Measurements from ENCODE around the gene COQ6. TPM values are rescaled to one million over a fixed set of nuclear protein-coding genes. Genes with fewer than 3 reads are reported as not detected.

Gene COQ6
- total RNA-seq (2022; extraction: Qiagen RNA extraction; ENCODE audit: low read depth) = 25.8 to 28.3 TPM (median 26.5 TPM) in 5 replicates

GRCh38 chr14:73949752-73950734, at the start of gene COQ6, which contains the start of gene FAM161B:
Gene COQ6 (plus strand): TSS chr14:73950302. CDS start chr14:73950333, 31 bp downstream.
Gene FAM161B (minus strand): TSS chr14:73950094. CDS start chr14:73950026, 68 bp downstream.

Other genes with a start within 250 kb of the COQ6 start
- 55.7 to 62.5 TPM (median 59.4 TPM) in 5 replicates for gene PNMA1, start 235.9 kb upstream of the COQ6 start, total RNA-seq (2022; extraction: Qiagen RNA extraction; ENCODE audit: low read depth)
- gene PTGR2, start 98.5 kb upstream of the COQ6 start, total RNA-seq (2022; extraction: Qiagen RNA extraction; ENCODE audit: low read depth) = 7.5 to 10.4 TPM (median 10.2 TPM) in 5 replicates
- gene ZNF410, start 63.4 kb upstream of the COQ6 start, total RNA-seq (2022; extraction: Qiagen RNA extraction; ENCODE audit: low read depth) = 43.0 to 57.5 TPM (median 44.5 TPM) in 5 replicates
- 1.5 to 2.2 TPM (median 1.8 TPM) in 5 replicates for gene FAM161B, start 208 bp upstream of the COQ6 start, total RNA-seq (2022; extraction: Qiagen RNA extraction; ENCODE audit: low read depth)
- gene ENTPD5, start 69.0 kb downstream of the COQ6 start, total RNA-seq (2022; extraction: Qiagen RNA extraction; ENCODE audit: low read depth) = 5.6 to 7.3 TPM (median 6.1 TPM) in 5 replicates
- gene BBOF1, start 69.0 kb downstream of the COQ6 start, total RNA-seq (2022; extraction: Qiagen RNA extraction; ENCODE audit: low read depth) = 2.7 to 4.6 TPM (median 3.0 TPM) in 5 replicates
- gene ALDH6A1, start 134.2 kb downstream of the COQ6 start, total RNA-seq (2022; extraction: Qiagen RNA extraction; ENCODE audit: low read depth) = 1.9 to 2.7 TPM (median 2.3 TPM) in 5 replicates
- 4.1 to 6.6 TPM (median 4.6 TPM) in 5 replicates for gene LIN52, start 134.7 kb downstream of the COQ6 start, total RNA-seq (2022; extraction: Qiagen RNA extraction; ENCODE audit: low read depth)